Stimulated activated CD4-positive, alpha-beta T cell treated with anti-CD3 and anti-CD28 coated beads, Interleukin-2, amount 100 ng/mL, for 4 hours (primary cell): ENCODE results near the gene UCK2.
A peak's percentile ranks its signal among the peaks of the same experiment; 100 is the strongest.

Source experiments
- DNase-seq: peaks from one replicate; pipeline ENCODE4 v3.0.0-alpha.2; 2020; ENCODE audit warnings: low read depth

UCK2 gene

GRCh38 chr1:165900576-165901380 is 73.4 kb downstream of the UCK2 start:
- no peak for DNase-seq

- no peak for DNase-seq
Measured at GRCh38 chr1:165902565-165902964, 75.2 kb downstream of the UCK2 start.

- DNase-seq: no peak
Measured at GRCh38 chr1:165903672-165904071, 76.3 kb downstream of the UCK2 start.

GRCh38 chr1:165904948-165905347 is 77.5 kb downstream of the UCK2 start:
- DNase-seq: no peak

- no peak for DNase-seq
Measured at GRCh38 chr1:165905853-165906252, 78.4 kb downstream of the UCK2 start.

GRCh38 chr1:165907256-165907857 is 79.9 kb downstream of the UCK2 start:
- no peak for DNase-seq

GRCh38 chr1:165910764-165911421 is 83.5 kb downstream of the UCK2 start:
- no peak for DNase-seq

- no peak for DNase-seq
Measured at GRCh38 chr1:165911609-165912281, 84.3 kb downstream of the UCK2 start.

- DNase-seq: no peak
Measured at GRCh38 chr1:165912638-165913037, 85.2 kb downstream of the UCK2 start.

GRCh38 chr1:165914136-165914798 is 86.9 kb downstream of the UCK2 start:
- peak; percentile 33 for DNase-seq

GRCh38 chr1:165915480-165915879 is 88.1 kb downstream of the UCK2 start:
- DNase-seq: no peak

- DNase-seq: no peak
Measured at GRCh38 chr1:165915932-165916348, 88.5 kb downstream of the UCK2 start.

- no peak for DNase-seq
Measured at GRCh38 chr1:165917166-165917565, 89.8 kb downstream of the UCK2 start.

GRCh38 chr1:165924117-165924516 is 96.7 kb downstream of the UCK2 start:
- no peak for DNase-seq

- no peak for DNase-seq
Measured at GRCh38 chr1:165925498-165926079, 98.2 kb downstream of the UCK2 start.

- DNase-seq: no peak
Measured at GRCh38 chr1:165927169-165927568, 99.8 kb downstream of the UCK2 start.

- DNase-seq: peak; percentile 4
Measured at GRCh38 chr1:165928075-165928731, 100.8 kb downstream of the UCK2 start.

- no peak for DNase-seq
Measured at GRCh38 chr1:165930961-165931360, 103.5 kb downstream of the UCK2 start.

- no peak for DNase-seq
Measured at GRCh38 chr1:165933446-165934170, 106.2 kb downstream of the UCK2 start.

- no peak for DNase-seq
Measured at GRCh38 chr1:165936542-165936941, 109.1 kb downstream of the UCK2 start.
